ENCODE measurements around the gene IDUA. TPM values are rescaled to one million over a fixed set of nuclear protein-coding genes. Genes with fewer than 3 reads are reported as not detected.

IDUA gene
- total and polyA plus RNA-seq, 2 donors (not counting 1 experiment from before 2014, with no cell fraction given), result 57.0 to 67.4 TPM

- no peak overlapping the region for H3K4me2 ChIP-seq (replicated peaks; ENCODE audit: low read depth, low read length, poor library complexity, severe bottlenecking)
- no peaks in the 10 kb centered on the region for H3K27me3 Mint-ChIP-seq
Measured at GRCh38 chr4:951186-951585, 35.7 kb upstream of the IDUA start.

GRCh38 chr4:951594-952468 is 35.0 kb upstream of the IDUA start:
- Histone ChIP-seq H3K9ac (ENCODE audit: low read length) (no peak overlapping the region), H3K79me2 (ENCODE audit: control insufficient read depth, insufficient read depth, low read length) (peaks cover 25% of the 10 kb centered on the region), H2AFZ (ENCODE audit: insufficient read depth, low read depth, low read length, poor library complexity, severe bottlenecking) (no peak overlapping the region), H3K4me2 (replicated peaks; ENCODE audit: low read depth, low read length, poor library complexity, severe bottlenecking) (no peak overlapping the region), H3K4me3 (ENCODE audit: control extremely low read depth in 1 of 5, extremely low read depth in 1 of 5, insufficient read depth in 1 of 5, low read depth in 2 of 5, low read length in 4 of 5) (no peak overlapping the region), H3K4me1 (ENCODE audit: control insufficient read depth in 2 of 2, insufficient read depth in 2 of 2, low read length in 2 of 2) (peaks cover 0 to 7% of the 10 kb centered on the region in 2 donors), H3K27ac (ENCODE audit: low read length in 2 of 2) (no peak overlapping the region), H3K9me3 (ENCODE audit: control extremely low read depth in 1 of 3, control insufficient read depth in 2 of 3, insufficient read depth in 1 of 3, low read length in 2 of 3) (peaks cover 0 to 5% (median 0%) of the 10 kb centered on the region in 3 donors), H4K20me1 (ENCODE audit: control insufficient read depth, insufficient read depth, low read length, poor library complexity, severe bottlenecking) (peaks cover 47% of the 10 kb centered on the region), H3K27me3 (replicated peaks in 1 of 4; ENCODE audit: control extremely low read depth in 1 of 4, control insufficient read depth in 3 of 4, insufficient read depth in 4 of 4, low read length in 3 of 4) (no peaks in the 10 kb centered on the region), H3K36me3 (replicated peaks in 1 of 2; ENCODE audit: control extremely low read depth in 1 of 2, control insufficient read depth in 1 of 2, extremely low read depth in 1 of 2, insufficient read depth in 2 of 2, low read length in 1 of 2) (peaks cover 0 to 31% of the 10 kb centered on the region in 2 experiments)
- peaks cover 4% of the 10 kb centered on the region for H3K4me1 Mint-ChIP-seq
- ATAC-seq (ENCODE audit: low read depth), result no peak
- no peak for TF ChIP-seq EZH2 (IDR thresholded peaks at IDR 0.05; ENCODE audit: borderline replicate concordance, insufficient read depth, low read depth, low read length, poor library complexity, severe bottlenecking)
- TF ChIP-seq, protein P1, sequence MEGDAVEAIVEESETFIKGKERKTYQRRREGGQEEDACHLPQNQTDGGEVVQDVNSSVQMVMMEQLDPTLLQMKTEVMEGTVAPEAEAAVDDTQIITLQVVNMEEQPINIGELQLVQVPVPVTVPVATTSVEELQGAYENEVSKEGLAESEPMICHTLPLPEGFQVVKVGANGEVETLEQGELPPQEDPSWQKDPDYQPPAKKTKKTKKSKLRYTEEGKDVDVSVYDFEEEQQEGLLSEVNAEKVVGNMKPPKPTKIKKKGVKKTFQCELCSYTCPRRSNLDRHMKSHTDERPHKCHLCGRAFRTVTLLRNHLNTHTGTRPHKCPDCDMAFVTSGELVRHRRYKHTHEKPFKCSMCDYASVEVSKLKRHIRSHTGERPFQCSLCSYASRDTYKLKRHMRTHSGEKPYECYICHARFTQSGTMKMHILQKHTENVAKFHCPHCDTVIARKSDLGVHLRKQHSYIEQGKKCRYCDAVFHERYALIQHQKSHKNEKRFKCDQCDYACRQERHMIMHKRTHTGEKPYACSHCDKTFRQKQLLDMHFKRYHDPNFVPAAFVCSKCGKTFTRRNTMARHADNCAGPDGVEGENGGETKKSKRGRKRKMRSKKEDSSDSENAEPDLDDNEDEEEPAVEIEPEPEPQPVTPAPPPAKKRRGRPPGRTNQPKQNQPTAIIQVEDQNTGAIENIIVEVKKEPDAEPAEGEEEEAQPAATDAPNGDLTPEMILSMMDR (IDR thresholded peaks at IDR 0.05), result no peak
- intact Hi-C loops (cut with micrococcal nuclease), result no loop called here
- no peak overlapping the region for H3K4me3 Mint-ChIP-seq
- no peak overlapping the region for H3K27ac Mint-ChIP-seq
- no peak for DNase-seq
- H3K9me3 Mint-ChIP-seq (ENCODE audit: insufficient read depth), result no peaks in the 10 kb centered on the region
- 98% methylated on average over 23 of the region's 23 CpGs for WGBS (ENCODE audit: insufficient coverage)
- no peaks in the 10 kb centered on the region for H3K27me3 Mint-ChIP-seq
- CTCF ChIA-PET, result no interaction called here
- POLR2A ChIA-PET, result interaction anchor here (0.7 kb wide), 1 partner anchor 22 kb away, joined by 3 read pairs; no protein-coding TSS in a partner anchor

More at GRCh38 chr4:951186-951585, 35.7 kb upstream of the IDUA start:
- peaks cover 53% of the 10 kb centered on the region for H4K20me1 ChIP-seq (ENCODE audit: control insufficient read depth, insufficient read depth, low read length, poor library complexity, severe bottlenecking)
- Mint-ChIP-seq H3K27ac (no peak overlapping the region), H3K4me3 (no peak overlapping the region), H3K9me3 (ENCODE audit: insufficient read depth) (no peaks in the 10 kb centered on the region), H3K4me1 (peaks cover 7% of the 10 kb centered on the region)
- ChIA-PET POLR2A (no interaction called here), CTCF (no interaction called here)
- WGBS (ENCODE audit: insufficient coverage), result 100% methylated on average over 3 of the region's 7 CpGs
- intact Hi-C loops (cut with micrococcal nuclease), result no loop called here
- H3K9ac ChIP-seq (ENCODE audit: low read length), result no peak overlapping the region
- H3K27ac ChIP-seq (ENCODE audit: low read length in 2 of 2), result no peak overlapping the region
- peaks cover 0 to 13% of the 10 kb centered on the region in 2 donors for H3K4me1 ChIP-seq (ENCODE audit: control insufficient read depth in 2 of 2, insufficient read depth in 2 of 2, low read length in 2 of 2)
- DNase-seq (no peak), ATAC-seq (ENCODE audit: low read depth) (no peak)
- H3K79me2 ChIP-seq (ENCODE audit: control insufficient read depth, insufficient read depth, low read length), result peaks cover 31% of the 10 kb centered on the region
- peaks cover 0 to 5% (median 0%) of the 10 kb centered on the region in 3 donors for H3K9me3 ChIP-seq (ENCODE audit: control extremely low read depth in 1 of 3, control insufficient read depth in 2 of 3, insufficient read depth in 1 of 3, low read length in 2 of 3)
- H3K27me3 ChIP-seq (replicated peaks in 1 of 4; ENCODE audit: control extremely low read depth in 1 of 4, control insufficient read depth in 3 of 4, insufficient read depth in 4 of 4, low read length in 3 of 4), result no peaks in the 10 kb centered on the region
- TF ChIP-seq, protein P1 (IDR thresholded peaks at IDR 0.05), result no peak
- TF ChIP-seq EZH2 (IDR thresholded peaks at IDR 0.05; ENCODE audit: borderline replicate concordance, insufficient read depth, low read depth, low read length, poor library complexity, severe bottlenecking), result no peak
- no peak overlapping the region for H2AFZ ChIP-seq (ENCODE audit: insufficient read depth, low read depth, low read length, poor library complexity, severe bottlenecking)
- no peak overlapping the region for H3K4me3 ChIP-seq (ENCODE audit: control extremely low read depth in 1 of 5, extremely low read depth in 1 of 5, insufficient read depth in 1 of 5, low read depth in 2 of 5, low read length in 4 of 5)
- H3K36me3 ChIP-seq (replicated peaks in 1 of 2; ENCODE audit: control extremely low read depth in 1 of 2, control insufficient read depth in 1 of 2, extremely low read depth in 1 of 2, insufficient read depth in 2 of 2, low read length in 1 of 2), result peaks cover 0 to 31% of the 10 kb centered on the region in 2 experiments

Data from B cell (primary cell).